ENCODE results near the gene ME3. TPM values are rescaled to one million over a fixed set of nuclear protein-coding genes. Genes with fewer than 3 reads are reported as not detected.

ME3 gene
- polyA plus RNA-seq, 1 donor (not counting 4 experiments of a cell fraction or from before 2014, with no cell fraction given): 1.0 TPM

GRCh38 chr11:86704710-86705109 lies 32.3 kb upstream of the ME3 start:
- Histone ChIP-seq H3K4me3 (ENCODE audit: control insufficient read depth in 2 of 3, extremely low read depth in 1 of 3, insufficient read depth in 2 of 3, low read depth in 1 of 3, low read length in 3 of 3) (no peak overlapping the region), H4K20me1 (ENCODE audit: control insufficient read depth, extremely low read depth, insufficient read depth, low read length) (no peaks in the 10 kb centered on the region), H3K9me1 (ENCODE audit: control insufficient read depth, extremely low read depth, insufficient read depth, low read length) (no peaks in the 10 kb centered on the region), H3K4me2 (ENCODE audit: control insufficient read depth, extremely low read depth, insufficient read depth, low read depth, low read length) (no peak overlapping the region), H3K36me3 (ENCODE audit: control insufficient read depth in 2 of 2, extremely low read depth in 1 of 2, insufficient read depth in 2 of 2, low read length in 2 of 2) (no peaks in the 10 kb centered on the region), H3K79me2 (ENCODE audit: control insufficient read depth, insufficient read depth, low read length) (no peaks in the 10 kb centered on the region), H2AFZ (ENCODE audit: control insufficient read depth, low read length) (no peak overlapping the region), H3K4me1 (ENCODE audit: control insufficient read depth, extremely low read depth, insufficient read depth, low read length) (peaks cover 5% of the 10 kb centered on the region), H3K9me3 (ENCODE audit: control insufficient read depth, low read depth, low read length) (no peaks in the 10 kb centered on the region), H3K27ac (ENCODE audit: control insufficient read depth, insufficient read depth, low read length) (no peak overlapping the region), H3K9ac (ENCODE audit: control insufficient read depth, extremely low read depth, insufficient read depth, low read length) (no peak overlapping the region), H3K27me3 (ENCODE audit: control insufficient read depth, extremely low read depth, insufficient read depth, low read length) (no peaks in the 10 kb centered on the region)
- dilution Hi-C loops (cut with MboI; ENCODE audit: extremely low pct_ligation_motif_present, low sequenced_read_pairs): no loop called here
- no peak for FAIRE-seq
- TF ChIP-seq EZH2 (IDR thresholded peaks at IDR 0.05; ENCODE audit: low read length) (no peak), CTCF (optimal IDR thresholded peaks at IDR 0.05 in 1 of 3, IDR thresholded peaks at IDR 0.05 in 1 of 3, conservative IDR thresholded peaks at IDR 0.05 in 1 of 3; ENCODE audit: extremely low read depth in 1 of 3, insufficient read depth in 2 of 3, low read length in 3 of 3) (no peak)
- no peak for DNase-seq (ENCODE audit: low read depth, low spot score)

GRCh38 chr11:86703987-86704386 lies 31.6 kb upstream of the ME3 start:
- H2AFZ ChIP-seq (ENCODE audit: control insufficient read depth, low read length): no peak overlapping the region
- no peak overlapping the region for H3K4me2 ChIP-seq (ENCODE audit: control insufficient read depth, extremely low read depth, insufficient read depth, low read depth, low read length)
- no peak for FAIRE-seq
- H3K27me3 ChIP-seq (ENCODE audit: control insufficient read depth, extremely low read depth, insufficient read depth, low read length): no peaks in the 10 kb centered on the region
- no peak for DNase-seq (ENCODE audit: low read depth, low spot score)
- dilution Hi-C loops (cut with MboI; ENCODE audit: extremely low pct_ligation_motif_present, low sequenced_read_pairs): no loop called here
- H3K4me3 ChIP-seq (ENCODE audit: control insufficient read depth in 2 of 3, extremely low read depth in 1 of 3, insufficient read depth in 2 of 3, low read depth in 1 of 3, low read length in 3 of 3): no peak overlapping the region
- TF ChIP-seq CTCF (optimal IDR thresholded peaks at IDR 0.05 in 1 of 3, IDR thresholded peaks at IDR 0.05 in 1 of 3, conservative IDR thresholded peaks at IDR 0.05 in 1 of 3; ENCODE audit: extremely low read depth in 1 of 3, insufficient read depth in 2 of 3, low read length in 3 of 3) (no peak), EZH2 (IDR thresholded peaks at IDR 0.05; ENCODE audit: low read length) (no peak)
- no peaks in the 10 kb centered on the region for H3K79me2 ChIP-seq (ENCODE audit: control insufficient read depth, insufficient read depth, low read length)
- no peaks in the 10 kb centered on the region for H4K20me1 ChIP-seq (ENCODE audit: control insufficient read depth, extremely low read depth, insufficient read depth, low read length)
- H3K9me3 ChIP-seq (ENCODE audit: control insufficient read depth, low read depth, low read length): no peaks in the 10 kb centered on the region
- H3K4me1 ChIP-seq (ENCODE audit: control insufficient read depth, extremely low read depth, insufficient read depth, low read length): peaks cover 10% of the 10 kb centered on the region
- H3K9me1 ChIP-seq (ENCODE audit: control insufficient read depth, extremely low read depth, insufficient read depth, low read length): no peaks in the 10 kb centered on the region
- no peaks in the 10 kb centered on the region for H3K36me3 ChIP-seq (ENCODE audit: control insufficient read depth in 2 of 2, extremely low read depth in 1 of 2, insufficient read depth in 2 of 2, low read length in 2 of 2)
- H3K27ac ChIP-seq (ENCODE audit: control insufficient read depth, insufficient read depth, low read length): no peak overlapping the region
- H3K9ac ChIP-seq (ENCODE audit: control insufficient read depth, extremely low read depth, insufficient read depth, low read length): no peak overlapping the region
